ENCODE measurements around the gene WWC1.

Gene WWC1

DNA sequence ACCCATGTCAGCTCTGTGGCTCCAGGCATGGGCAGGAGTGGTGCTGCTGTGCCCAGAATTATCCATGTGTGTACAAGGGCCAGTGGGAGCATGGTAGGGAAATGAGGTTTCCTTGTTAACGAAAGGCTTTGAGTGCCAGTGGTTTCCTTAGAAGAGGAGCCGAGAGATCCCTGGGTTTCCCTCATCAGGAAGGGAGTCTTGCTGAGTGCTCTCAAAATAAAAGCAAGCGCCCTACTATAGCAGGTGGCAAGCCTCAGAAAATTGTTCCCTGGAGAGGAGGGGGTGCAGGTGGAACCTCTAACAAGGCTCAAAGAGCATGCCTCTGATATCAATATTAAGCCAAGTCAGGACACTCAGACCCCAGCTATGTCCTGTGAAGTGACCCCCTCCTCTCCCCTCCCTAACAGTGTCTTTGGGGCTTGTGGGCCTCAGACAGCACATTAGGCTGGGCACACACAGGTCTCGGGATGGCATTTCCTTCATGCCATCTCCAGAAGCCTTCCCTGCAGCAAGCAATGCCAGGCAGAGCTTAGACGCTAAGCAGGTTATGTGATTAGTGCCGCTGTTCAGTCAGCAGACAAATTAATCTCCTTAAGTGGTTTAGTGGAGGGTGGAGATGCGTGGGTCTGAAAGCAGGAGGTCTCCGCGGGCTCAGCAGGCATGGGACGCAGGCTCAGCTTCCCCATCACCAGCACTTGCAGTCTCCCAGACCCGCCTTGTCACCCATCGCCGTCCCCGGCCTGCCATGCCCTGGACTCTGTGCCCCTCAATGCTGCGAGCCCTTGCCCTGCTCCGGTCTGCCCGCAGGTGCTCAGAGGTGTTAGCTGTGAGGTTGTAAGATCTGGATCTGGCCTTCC is 134.8 kb downstream of the WWC1 start:
- TF ChIP-seq CTCF (IDR thresholded peaks at IDR 0.05; ENCODE audit: low read depth, low read length) = no peak
- no peak overlapping the region for H3K4me3 ChIP-seq (ENCODE audit: low read depth, low read length)
- in situ Hi-C loops (cut with HindIII; ENCODE audit: low sequenced_read_pairs) = no loop called here
- no peak for DNase-seq (ENCODE audit: low read depth, low spot score)

DNA sequence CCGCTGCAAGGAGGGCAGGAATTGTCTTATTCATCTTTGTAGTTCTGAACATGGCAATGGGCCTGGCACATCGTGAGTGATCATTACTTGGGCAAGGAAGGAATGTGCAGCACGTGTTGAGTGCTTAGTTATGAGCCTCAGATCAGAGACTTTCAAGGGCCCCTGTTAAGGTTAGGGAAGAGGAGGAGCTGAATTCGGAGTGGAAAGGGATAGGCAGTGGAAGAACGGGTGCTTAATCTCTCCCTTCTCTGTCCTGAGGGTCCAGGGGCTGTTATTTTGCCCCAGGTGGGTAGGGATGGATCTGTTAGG is 135.4 kb downstream of the WWC1 start:
- TF ChIP-seq CTCF (IDR thresholded peaks at IDR 0.05; ENCODE audit: low read depth, low read length) = no peak
- in situ Hi-C loops (cut with HindIII; ENCODE audit: low sequenced_read_pairs) = no loop called here
- no peak for DNase-seq (ENCODE audit: low read depth, low spot score)
- no peak overlapping the region for H3K4me3 ChIP-seq (ENCODE audit: low read depth, low read length)

GRCh38 chr5:168427224-168427623 is 135.8 kb downstream of the WWC1 start:
- no peak for TF ChIP-seq CTCF (IDR thresholded peaks at IDR 0.05; ENCODE audit: low read depth, low read length)
- in situ Hi-C loops (cut with HindIII; ENCODE audit: low sequenced_read_pairs) = no loop called here

GRCh38 chr5:168428552-168428951 is 137.1 kb downstream of the WWC1 start:
- TF ChIP-seq CTCF (IDR thresholded peaks at IDR 0.05; ENCODE audit: low read depth, low read length) = no peak
- in situ Hi-C loops (cut with HindIII; ENCODE audit: low sequenced_read_pairs) = no loop called here
- DNase-seq (ENCODE audit: low read depth, low spot score) = no peak
- H3K4me3 ChIP-seq (ENCODE audit: low read depth, low read length) = no peak overlapping the region

More at GRCh38 chr5:168427224-168427623, 135.8 kb downstream of the WWC1 start:
- DNase-seq (ENCODE audit: low read depth, low spot score) = no peak
- H3K4me3 ChIP-seq (ENCODE audit: low read depth, low read length) = no peak overlapping the region

DNA sequence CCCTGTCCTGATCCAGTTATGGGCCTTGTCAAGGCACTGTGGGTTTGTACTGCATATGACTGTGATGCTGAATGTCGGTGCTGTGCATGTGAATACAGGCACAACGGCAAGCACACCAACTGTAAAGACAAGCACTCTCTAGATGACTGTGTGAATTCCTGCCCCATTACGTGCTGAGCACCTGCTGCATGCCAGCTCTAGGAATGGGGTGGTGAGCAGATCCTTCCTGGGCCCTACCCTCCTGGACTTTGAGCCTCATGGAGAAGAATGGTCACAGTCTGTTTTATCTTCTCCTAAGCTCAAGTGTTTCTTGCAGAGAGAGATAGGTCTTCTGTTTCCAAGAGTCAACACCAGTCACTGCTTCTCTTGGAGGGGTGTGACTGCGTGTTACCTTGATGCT is 138.9 kb downstream of the WWC1 start:
- H3K4me3 ChIP-seq (ENCODE audit: low read depth, low read length) = no peak overlapping the region
- TF ChIP-seq CTCF (IDR thresholded peaks at IDR 0.05; ENCODE audit: low read depth, low read length) = no peak
- DNase-seq (ENCODE audit: low read depth, low spot score) = no peak
- in situ Hi-C loops (cut with HindIII; ENCODE audit: low sequenced_read_pairs) = no loop called here

DNA sequence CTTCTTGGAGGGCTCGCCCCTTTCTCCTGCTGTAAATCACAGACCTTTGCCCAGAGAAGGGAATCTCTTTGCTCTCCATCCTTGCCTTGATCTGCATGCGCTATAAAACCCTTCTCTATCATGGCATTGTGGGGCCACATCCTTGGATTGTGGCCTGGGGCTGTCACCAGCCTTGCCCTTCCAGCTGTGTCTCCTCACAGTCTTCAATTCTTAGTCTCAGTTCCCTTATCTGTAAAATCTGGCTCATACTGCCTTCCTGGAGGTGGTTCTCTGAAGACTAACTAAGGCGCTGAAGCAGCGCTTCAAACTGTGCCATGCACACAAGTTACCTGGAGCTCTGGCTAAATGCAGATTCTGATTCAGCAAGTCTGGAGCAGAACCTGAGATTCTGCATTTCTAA is 141.5 kb downstream of the WWC1 start:
- TF ChIP-seq CTCF (IDR thresholded peaks at IDR 0.05; ENCODE audit: low read depth, low read length) = no peak
- no peak for DNase-seq (ENCODE audit: low read depth, low spot score)
- in situ Hi-C loops (cut with HindIII; ENCODE audit: low sequenced_read_pairs) = no loop called here
- H3K4me3 ChIP-seq (ENCODE audit: low read depth, low read length) = no peak overlapping the region

All from astrocyte of the spinal cord (primary cell).